Measurements from ENCODE around the gene IER3. TPM values are rescaled to one million over a fixed set of nuclear protein-coding genes. Genes with fewer than 3 reads are reported as not detected.

IER3 gene
- total RNA-seq, 1 donor from 2014 or later, result 40.5 TPM

DNA sequence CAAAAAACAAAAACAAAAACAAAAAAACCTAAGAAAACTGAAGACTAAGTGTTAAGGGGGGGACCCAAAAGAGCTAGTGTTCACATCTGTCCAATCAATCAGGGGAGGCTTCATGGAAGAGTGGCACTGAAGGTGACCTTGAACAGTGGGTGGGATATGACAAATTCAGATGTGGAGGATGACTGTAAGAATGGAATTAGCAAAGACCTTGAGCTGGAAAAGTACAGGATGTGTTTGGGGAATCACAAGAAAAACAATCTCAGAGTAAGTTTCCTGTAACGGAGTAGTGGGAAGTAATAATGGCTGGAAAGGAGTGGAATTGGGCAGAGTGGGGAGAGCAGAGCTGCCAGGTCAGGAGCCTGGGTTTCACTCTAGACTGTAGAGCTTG lies 2.9 kb upstream of the IER3 start:
- TF ChIP-seq, protein P1, sequence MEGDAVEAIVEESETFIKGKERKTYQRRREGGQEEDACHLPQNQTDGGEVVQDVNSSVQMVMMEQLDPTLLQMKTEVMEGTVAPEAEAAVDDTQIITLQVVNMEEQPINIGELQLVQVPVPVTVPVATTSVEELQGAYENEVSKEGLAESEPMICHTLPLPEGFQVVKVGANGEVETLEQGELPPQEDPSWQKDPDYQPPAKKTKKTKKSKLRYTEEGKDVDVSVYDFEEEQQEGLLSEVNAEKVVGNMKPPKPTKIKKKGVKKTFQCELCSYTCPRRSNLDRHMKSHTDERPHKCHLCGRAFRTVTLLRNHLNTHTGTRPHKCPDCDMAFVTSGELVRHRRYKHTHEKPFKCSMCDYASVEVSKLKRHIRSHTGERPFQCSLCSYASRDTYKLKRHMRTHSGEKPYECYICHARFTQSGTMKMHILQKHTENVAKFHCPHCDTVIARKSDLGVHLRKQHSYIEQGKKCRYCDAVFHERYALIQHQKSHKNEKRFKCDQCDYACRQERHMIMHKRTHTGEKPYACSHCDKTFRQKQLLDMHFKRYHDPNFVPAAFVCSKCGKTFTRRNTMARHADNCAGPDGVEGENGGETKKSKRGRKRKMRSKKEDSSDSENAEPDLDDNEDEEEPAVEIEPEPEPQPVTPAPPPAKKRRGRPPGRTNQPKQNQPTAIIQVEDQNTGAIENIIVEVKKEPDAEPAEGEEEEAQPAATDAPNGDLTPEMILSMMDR (IDR thresholded peaks at IDR 0.05), result no peak
- TF ChIP-seq POLR2AphosphoS5 (IDR thresholded peaks at IDR 0.05; ENCODE audit: insufficient read depth in 1 of 2, low read depth in 1 of 2) (no peak), POLR2A (IDR thresholded peaks at IDR 0.05) (no peak)
- Histone ChIP-seq H3K27ac (peak overlapping the region; percentile 84), H3K9me3 (no peaks in the 10 kb centered on the region), H3K4me1 (peaks cover 58% of the 10 kb centered on the region), H3K4me3 (no peak overlapping the region), H3K27me3 (no peaks in the 10 kb centered on the region), H3K36me3 (no peaks in the 10 kb centered on the region)
- no peak for DNase-seq (ENCODE audit: extremely low spot score in 2 of 2)
- intact Hi-C loops (cut with DNase I), result no loop called here

DNA sequence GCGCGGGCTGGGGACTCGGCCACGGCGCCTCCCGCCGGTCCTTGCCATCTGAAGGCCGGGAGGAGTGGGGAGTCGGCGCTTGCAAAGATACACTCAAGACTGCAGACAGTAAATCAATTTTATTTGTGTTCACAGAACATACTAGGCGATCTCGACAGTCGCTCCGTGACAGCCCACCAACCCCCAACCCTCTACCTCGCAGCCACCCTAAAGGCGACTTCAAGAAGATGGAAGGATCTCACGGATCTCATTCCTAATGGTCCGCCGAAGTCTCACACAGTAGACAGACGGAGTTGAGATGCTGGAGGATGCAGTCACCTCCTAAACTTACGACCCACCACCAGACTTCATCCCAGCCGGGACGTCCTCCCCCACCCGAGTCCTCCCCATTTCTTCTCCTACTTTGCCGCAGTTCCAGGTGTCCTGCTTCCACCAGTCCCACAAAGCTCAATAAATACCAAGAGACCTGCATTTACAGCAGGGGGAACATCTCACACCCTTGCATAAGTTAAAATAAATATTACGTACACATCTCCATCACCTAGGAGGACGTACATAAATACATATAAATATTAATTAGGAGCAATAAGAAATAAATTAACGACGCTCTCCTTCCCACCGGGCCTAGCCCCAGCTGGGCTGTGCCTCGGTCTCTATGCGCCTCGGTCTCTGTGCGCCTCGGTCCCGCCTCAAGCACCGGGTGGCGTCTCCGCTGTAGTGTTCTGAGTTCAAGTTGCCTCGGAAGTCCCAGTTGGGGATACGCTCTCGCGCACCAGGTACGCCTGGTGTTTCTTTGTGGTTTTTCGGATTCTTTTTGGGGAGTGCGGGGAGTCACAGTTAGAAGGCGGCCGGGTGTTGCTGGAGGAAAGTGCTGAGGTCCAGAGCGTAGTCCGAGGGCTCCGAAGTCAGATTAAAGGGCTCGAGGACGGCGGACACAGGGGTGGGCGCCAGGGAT lies 971 bp downstream of the IER3 start:
- intact Hi-C loops (cut with DNase I), result loop anchor here (5.0 kb wide), 1 partner anchor 39 kb away; no protein-coding TSS in a partner anchor
- Histone ChIP-seq H3K36me3 (peaks cover 0 to 21% of the 10 kb centered on the region in 2 donors), H3K27ac (peak overlapping the region; percentile 95), H3K4me1 (peaks cover 57% of the 10 kb centered on the region), H3K27me3 (no peaks in the 10 kb centered on the region), H3K9me3 (no peaks in the 10 kb centered on the region), H3K4me3 (peak overlapping the region; percentile 65 to 89)
- no peak for DNase-seq (ENCODE audit: extremely low spot score in 2 of 2)
- TF ChIP-seq, protein P1 (IDR thresholded peaks at IDR 0.05), result no peak
- peak in 1 of 2 donors; percentile 20 for TF ChIP-seq POLR2AphosphoS5 (IDR thresholded peaks at IDR 0.05; ENCODE audit: insufficient read depth in 1 of 2, low read depth in 1 of 2)

DNA sequence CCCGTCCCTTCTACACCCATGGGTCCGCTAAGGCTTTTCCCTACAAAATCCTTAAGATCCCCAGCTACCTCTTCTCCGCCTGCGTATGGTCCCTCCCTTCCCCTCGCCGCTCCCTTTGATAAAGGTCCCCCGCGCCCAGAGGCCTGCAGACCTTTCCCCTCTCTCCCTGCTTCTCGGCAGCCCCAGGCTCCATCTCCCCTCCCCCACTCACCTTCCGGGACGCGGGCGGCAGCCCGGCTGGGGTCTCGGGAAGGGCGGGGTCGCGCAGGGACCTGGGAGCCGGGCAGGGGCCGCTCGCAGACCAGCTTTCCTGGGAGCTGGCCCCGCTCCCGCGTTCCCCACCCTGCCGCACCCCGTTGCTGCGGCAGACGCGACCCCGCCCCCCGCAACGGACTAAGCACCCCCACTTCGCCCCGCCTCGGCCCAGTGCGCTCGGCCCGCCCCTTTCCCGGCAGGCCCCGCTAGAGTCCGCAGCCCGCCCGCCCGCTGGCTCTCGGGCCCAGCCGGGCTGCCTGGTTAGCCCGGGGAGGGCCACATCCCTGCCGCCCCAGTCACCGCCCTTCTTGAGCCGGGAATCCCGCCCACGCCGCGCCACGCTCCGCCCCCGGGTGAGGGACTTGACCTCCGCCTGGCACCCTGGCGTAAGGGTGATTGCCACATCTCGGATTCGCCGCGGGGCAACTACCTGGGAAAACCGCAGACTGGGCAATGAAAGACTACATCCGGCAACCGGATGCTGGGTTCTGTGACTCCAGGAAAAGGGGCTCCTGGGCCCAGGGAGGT lies 1.8 kb downstream of the IER3 start, which contains the start of gene FLOT1:
TSS of gene FLOT1 (minus strand) at position 372 of the 783 bp plus-strand sequence. CDS start 498 bp downstream, outside the sequence.
- DNase-seq (ENCODE audit: extremely low spot score in 2 of 2), result peak in 1 of 2 donors; percentile 98

DNA sequence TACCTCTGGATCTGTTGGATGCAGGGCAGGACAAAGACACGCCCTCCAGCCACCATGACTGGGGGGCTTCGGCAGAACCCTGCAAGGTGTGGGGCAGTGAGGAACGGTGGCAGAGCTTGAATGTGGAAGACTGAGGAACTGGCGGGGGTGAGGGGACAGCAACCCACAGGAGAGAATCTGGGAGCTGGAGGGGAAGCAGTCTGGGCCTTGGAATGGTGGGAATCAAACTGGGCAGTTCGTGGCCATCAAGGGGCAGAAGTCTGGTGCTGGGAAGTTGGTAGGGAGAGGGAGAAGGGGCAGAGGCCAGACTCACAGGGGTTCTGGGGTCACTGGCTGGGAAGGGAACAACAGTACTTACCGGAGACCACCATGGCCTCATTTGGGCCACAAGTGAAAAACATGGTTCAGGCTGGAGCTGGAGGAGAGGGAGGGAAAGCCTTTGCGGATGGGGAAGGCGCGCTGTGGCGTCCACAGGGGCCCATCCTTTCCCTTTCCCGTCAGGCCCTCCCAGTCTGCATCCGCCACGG lies 2.5 kb downstream of the IER3 start:
- no peak for DNase-seq (ENCODE audit: extremely low spot score in 2 of 2)
- H3K4me3 ChIP-seq, result peak overlapping the region; percentile 65 to 89
- H3K9me3 ChIP-seq, result no peaks in the 10 kb centered on the region
- TF ChIP-seq POLR2A (IDR thresholded peaks at IDR 0.05) (no peak), POLR2AphosphoS5 (IDR thresholded peaks at IDR 0.05; ENCODE audit: insufficient read depth in 1 of 2, low read depth in 1 of 2) (no peak)
- TF ChIP-seq, protein P1 (IDR thresholded peaks at IDR 0.05), result no peak
- H3K27me3 ChIP-seq, result no peaks in the 10 kb centered on the region
- H3K27ac ChIP-seq, result peak overlapping the region; percentile 95
- intact Hi-C loops (cut with DNase I), result loop anchor here (2.0 to 5.0 kb wide), 2 partner anchors 40 to 143 kb away; partner anchors contain the start of gene DDR1
- H3K36me3 ChIP-seq, result peaks cover 0 to 32% of the 10 kb centered on the region in 2 donors
- peaks cover 58% of the 10 kb centered on the region for H3K4me1 ChIP-seq

More for the DNA sequence above, 1.8 kb downstream of the IER3 start, which contains the start of gene FLOT1:
- TF ChIP-seq, protein P1 (IDR thresholded peaks at IDR 0.05), result no peak
- TF ChIP-seq POLR2A (IDR thresholded peaks at IDR 0.05) (peak in 1 of 2 donors; percentile 61), POLR2AphosphoS5 (IDR thresholded peaks at IDR 0.05; ENCODE audit: insufficient read depth in 1 of 2, low read depth in 1 of 2) (peak; percentile 72 to 95)
- Histone ChIP-seq H3K27me3 (no peaks in the 10 kb centered on the region), H3K27ac (peak within 1 kb of the TSS; percentile 95), H3K9me3 (no peaks in the 10 kb centered on the region), H3K4me3 (peak within 1 kb of the TSS; percentile 65 to 89), H3K4me1 (peaks cover 57% of the 10 kb centered on the region), H3K36me3 (peaks cover 0 to 26% of the 10 kb centered on the region in 2 donors)
- intact Hi-C loops (cut with DNase I), result loop anchor here (5.0 kb wide), 1 partner anchor 40 kb away; no protein-coding TSS in a partner anchor
